ENCODE results near the gene SETD1A.
"Not testable (repeated sequence)": the region's sequence is repeated elsewhere in the genome, so short reads cannot be mapped to it uniquely, and the experiment has no call there.

Gene SETD1A

GRCh38 chr16:31009120-31009519 is 51.6 kb downstream of the SETD1A start:
- TF ChIP-seq CTCF (IDR thresholded peaks at IDR 0.05; ENCODE audit: low read depth, low read length): no peak
- no peak for TF ChIP-seq EZH2phosphoT487 (IDR thresholded peaks at IDR 0.05; ENCODE audit: low read depth)
- Histone ChIP-seq H3K27ac (ENCODE audit: low read length) (no peak overlapping the region), H3K4me3 (ENCODE audit: low read length) (no peak overlapping the region), H3K79me2 (ENCODE audit: low read length) (no peaks in the 10 kb centered on the region), H3K4me2 (ENCODE audit: low read length) (no peak overlapping the region), H3K27me3 (ENCODE audit: low read depth, low read length) (0 out of 2 replicates have a peak, but pooled peaks cover 3% of the 10 kb centered on the region), H4K20me1 (ENCODE audit: insufficient read depth, low read length) (no peaks in the 10 kb centered on the region), H3K4me1 (ENCODE audit: low read length) (no peaks in the 10 kb centered on the region), H3K9ac (ENCODE audit: low read length) (no peak overlapping the region), H3K9me3 (ENCODE audit: insufficient read depth, low read length) (no peaks in the 10 kb centered on the region), H2AFZ (ENCODE audit: low read depth, low read length) (no peak overlapping the region), H3K36me3 (replicated peaks; ENCODE audit: low read depth, low read length) (no peaks in the 10 kb centered on the region)

- no peaks in the 10 kb centered on the region for H3K36me3 ChIP-seq (replicated peaks; ENCODE audit: low read depth, low read length)
- H4K20me1 ChIP-seq (ENCODE audit: insufficient read depth, low read length): no peaks in the 10 kb centered on the region
- no peak overlapping the region for H3K4me3 ChIP-seq (ENCODE audit: low read length)
- H2AFZ ChIP-seq (ENCODE audit: low read depth, low read length): no peak overlapping the region
- no peaks in the 10 kb centered on the region for H3K79me2 ChIP-seq (ENCODE audit: low read length)
- no peak overlapping the region for H3K27ac ChIP-seq (ENCODE audit: low read length)
- H3K27me3 ChIP-seq (ENCODE audit: low read depth, low read length): 0 out of 2 replicates have a peak, but pooled peaks cover 3% of the 10 kb centered on the region
- no peaks in the 10 kb centered on the region for H3K4me1 ChIP-seq (ENCODE audit: low read length)
- H3K9ac ChIP-seq (ENCODE audit: low read length): no peak overlapping the region
- H3K9me3 ChIP-seq (ENCODE audit: insufficient read depth, low read length): no peaks in the 10 kb centered on the region
- no peak for TF ChIP-seq EZH2phosphoT487 (IDR thresholded peaks at IDR 0.05; ENCODE audit: low read depth)
- TF ChIP-seq CTCF (IDR thresholded peaks at IDR 0.05; ENCODE audit: low read depth, low read length): no peak
- no peak overlapping the region for H3K4me2 ChIP-seq (ENCODE audit: low read length)
Observed at GRCh38 chr16:31009894-31010584, 52.5 kb downstream of the SETD1A start.

- Histone ChIP-seq H3K4me3 (ENCODE audit: low read length) (no peak within 1 kb of the TSS), H3K36me3 (replicated peaks; ENCODE audit: low read depth, low read length) (no peaks in the 10 kb centered on the region), H3K27me3 (ENCODE audit: low read depth, low read length) (0 out of 2 replicates have a peak, but pooled peaks cover 3% of the 10 kb centered on the region), H3K4me1 (ENCODE audit: low read length) (no peaks in the 10 kb centered on the region), H4K20me1 (ENCODE audit: insufficient read depth, low read length) (no peaks in the 10 kb centered on the region), H3K9me3 (ENCODE audit: insufficient read depth, low read length) (no peaks in the 10 kb centered on the region), H2AFZ (ENCODE audit: low read depth, low read length) (no peak within 1 kb of the TSS), H3K27ac (ENCODE audit: low read length) (no peak within 1 kb of the TSS), H3K9ac (ENCODE audit: low read length) (no peak within 1 kb of the TSS), H3K79me2 (ENCODE audit: low read length) (no peaks in the 10 kb centered on the region), H3K4me2 (ENCODE audit: low read length) (no peak within 1 kb of the TSS)
- TF ChIP-seq EZH2phosphoT487 (IDR thresholded peaks at IDR 0.05; ENCODE audit: low read depth): no peak
- no peak for TF ChIP-seq CTCF (IDR thresholded peaks at IDR 0.05; ENCODE audit: low read depth, low read length)
Observed at GRCh38 chr16:31010585-31011325, 53.2 kb downstream of the SETD1A start, which contains the start of gene STX1B. Gene STX1B, minus strand, starts transcription at chr16:31010638. Its CDS starts 242 bp downstream, at chr16:31010396.

- not testable (repeated sequence) for H3K79me2 ChIP-seq (ENCODE audit: low read length); H3K27ac ChIP-seq (ENCODE audit: low read length); H4K20me1 ChIP-seq (ENCODE audit: insufficient read depth, low read length); H3K36me3 ChIP-seq (replicated peaks; ENCODE audit: low read depth, low read length); H3K4me3 ChIP-seq (ENCODE audit: low read length); H3K4me2 ChIP-seq (ENCODE audit: low read length); H3K9ac ChIP-seq (ENCODE audit: low read length); H3K27me3 ChIP-seq (ENCODE audit: low read depth, low read length); H3K4me1 ChIP-seq (ENCODE audit: low read length); H3K9me3 ChIP-seq (ENCODE audit: insufficient read depth, low read length); H2AFZ ChIP-seq (ENCODE audit: low read depth, low read length)
Observed at GRCh38 chr16:31011815-31012214, 54.3 kb downstream of the SETD1A start.

- H2AFZ ChIP-seq (ENCODE audit: low read depth, low read length); H3K36me3 ChIP-seq (replicated peaks; ENCODE audit: low read depth, low read length); H3K79me2 ChIP-seq (ENCODE audit: low read length); H3K4me2 ChIP-seq (ENCODE audit: low read length); H3K4me3 ChIP-seq (ENCODE audit: low read length); H3K9me3 ChIP-seq (ENCODE audit: insufficient read depth, low read length); H3K27ac ChIP-seq (ENCODE audit: low read length); H4K20me1 ChIP-seq (ENCODE audit: insufficient read depth, low read length); H3K9ac ChIP-seq (ENCODE audit: low read length); H3K4me1 ChIP-seq (ENCODE audit: low read length); H3K27me3 ChIP-seq (ENCODE audit: low read depth, low read length): not testable (repeated sequence)
Observed at GRCh38 chr16:31013292-31013691, 55.7 kb downstream of the SETD1A start.
